K562 (cell line): ENCODE results near the gene PGBD1. TPM values are rescaled to one million over a fixed set of nuclear protein-coding genes. Genes with fewer than 3 reads are reported as not detected.

Experiments used
- ASH1L ChIP-seq: fragments of 450-650 bp; IDR thresholded peaks from 2 replicates; pipeline ENCODE4 v1.6.1; 2018; ENCODE audit warnings: borderline replicate concordance, mild to moderate bottlenecking, low read depth; ENCODE audit not compliant: partially characterized antibody
- CHAMP1 ChIP-seq: fragments of 450-650 bp; IDR thresholded peaks from 2 replicates; pipeline ENCODE4 v1.6.1; 2016; ENCODE audit warnings: mild to moderate bottlenecking
- MEF2A ChIP-seq: IDR thresholded peaks from 2 replicates; pipeline ENCODE4 v1.6.1; 2011; ENCODE audit warnings: low read depth, mild to moderate bottlenecking, low read length, moderate library complexity; ENCODE audit not compliant: control insufficient read depth
- OTX1 ChIP-seq: fragments of 450-650 bp; formaldehyde crosslinking; IDR thresholded peaks from 2 replicates; pipeline ENCODE4 v1.4.0; 2022; ENCODE audit warnings: mild to moderate bottlenecking
- RBFOX2 ChIP-seq: fragments of 200-400 bp; formaldehyde crosslinking; IDR thresholded peaks from 2 replicates; pipeline ENCODE4 v1.6.1; 2017; ENCODE audit warnings: low read depth, mild to moderate bottlenecking, low read length, moderate library complexity
- SIX5 ChIP-seq, 2 experiments: IDR thresholded peaks; 2 replicates each; pipeline ENCODE4 v1.6.1; 2011; ENCODE audit warnings: low read length in 2 of 2, borderline replicate concordance in 1 of 2, low read depth in 1 of 2, mild to moderate bottlenecking in 1 of 2, moderate library complexity in 1 of 2; ENCODE audit not compliant: insufficient read depth in 1 of 2
- TGIF2 ChIP-seq: sonication (generic); formaldehyde crosslinking; IDR thresholded peaks from 2 replicates; pipeline ENCODE4 v1.8.1; 2022; ENCODE audit warnings: mild to moderate bottlenecking, missing genetic modification reagents, moderate library complexity
- ZNF445 ChIP-seq: fragments of 250-450 bp; sonication (Bioruptor Pico); IDR thresholded peaks from 2 replicates; pipeline ENCODE4 v1.4.0; 2020; ENCODE audit warnings: low read depth, mild to moderate bottlenecking, moderate library complexity
- ZNF592 ChIP-seq: fragments of 450-650 bp; IDR thresholded peaks from 2 replicates; pipeline ENCODE4 v1.6.1; 2017; ENCODE audit warnings: antibody characterized with exemption, mild to moderate bottlenecking
- ZNF696 ChIP-seq: fragments of 250-450 bp; sonication (Bioruptor Pico); conservative IDR thresholded peaks from 2 replicates; pipeline ENCODE4 v1.4.0; 2020; ENCODE audit warnings: mild to moderate bottlenecking, moderate library complexity
- polyA plus RNA-seq, 8 experiments: library from polyadenylated mRNA; depleted of rRNA in 4 of 8; stranded (reverse) in 5 of 8; unstranded in 3 of 8; fragments of >200 nt; fragmentation: Nextera tagmentation in 2 of 8; fragmentation: Illumina TruSeq in 1 of 8; extraction: Ambion mirVana in 2 of 8; extraction: Trizol in 1 of 8; gene quantifications; 2 replicates each; pipeline versions ENCODE4 v1.2.1 to v1.2.3, GENCODE V29; 2011 to 2014; ENCODE audit warnings: inconsistent platforms in 1 of 8, missing spikeins in 1 of 8
- total RNA-seq, 7 experiments: library from RNA; depleted of rRNA in 6 of 7; stranded (reverse); fragments of >200 nt in 6 of 7; fragmentation: Illumina TruSeq in 2 of 7; extraction: Trizol in 2 of 7; gene quantifications; 2 replicates each; pipeline versions ENCODE4 v1.2.1 to v1.2.3, GENCODE V29; 2011 to 2021; ENCODE audit warnings: low replicate concordance in 1 of 7
- TF ChIP-seq, protein P1 (sequence below): fragments of 450-650 bp; IDR thresholded peaks from 2 replicates; pipeline ENCODE4 v1.6.1; 2016; ENCODE audit warnings: borderline replicate concordance
- TF ChIP-seq, protein P2 (sequence below): fragments of 450-650 bp; IDR thresholded peaks from 2 replicates; pipeline ENCODE4 v1.7.0; 2016; ENCODE audit warnings: borderline replicate concordance

The PGBD1 gene
- total and polyA plus RNA-seq, 9 of the 15 experiments (the other 6 are each of a cell fraction or from before 2014, with no cell fraction given): 3.3 to 9.0 (median 7.3) TPM

- TF ChIP-seq, protein P1, sequence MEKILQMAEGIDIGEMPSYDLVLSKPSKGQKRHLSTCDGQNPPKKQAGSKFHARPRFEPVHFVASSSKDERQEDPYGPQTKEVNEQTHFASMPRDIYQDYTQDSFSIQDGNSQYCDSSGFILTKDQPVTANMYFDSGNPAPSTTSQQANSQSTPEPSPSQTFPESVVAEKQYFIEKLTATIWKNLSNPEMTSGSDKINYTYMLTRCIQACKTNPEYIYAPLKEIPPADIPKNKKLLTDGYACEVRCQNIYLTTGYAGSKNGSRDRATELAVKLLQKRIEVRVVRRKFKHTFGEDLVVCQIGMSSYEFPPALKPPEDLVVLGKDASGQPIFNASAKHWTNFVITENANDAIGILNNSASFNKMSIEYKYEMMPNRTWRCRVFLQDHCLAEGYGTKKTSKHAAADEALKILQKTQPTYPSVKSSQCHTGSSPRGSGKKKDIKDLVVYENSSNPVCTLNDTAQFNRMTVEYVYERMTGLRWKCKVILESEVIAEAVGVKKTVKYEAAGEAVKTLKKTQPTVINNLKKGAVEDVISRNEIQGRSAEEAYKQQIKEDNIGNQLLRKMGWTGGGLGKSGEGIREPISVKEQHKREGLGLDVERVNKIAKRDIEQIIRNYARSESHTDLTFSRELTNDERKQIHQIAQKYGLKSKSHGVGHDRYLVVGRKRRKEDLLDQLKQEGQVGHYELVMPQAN: peak; percentile 63
- TF ChIP-seq, protein P2, sequence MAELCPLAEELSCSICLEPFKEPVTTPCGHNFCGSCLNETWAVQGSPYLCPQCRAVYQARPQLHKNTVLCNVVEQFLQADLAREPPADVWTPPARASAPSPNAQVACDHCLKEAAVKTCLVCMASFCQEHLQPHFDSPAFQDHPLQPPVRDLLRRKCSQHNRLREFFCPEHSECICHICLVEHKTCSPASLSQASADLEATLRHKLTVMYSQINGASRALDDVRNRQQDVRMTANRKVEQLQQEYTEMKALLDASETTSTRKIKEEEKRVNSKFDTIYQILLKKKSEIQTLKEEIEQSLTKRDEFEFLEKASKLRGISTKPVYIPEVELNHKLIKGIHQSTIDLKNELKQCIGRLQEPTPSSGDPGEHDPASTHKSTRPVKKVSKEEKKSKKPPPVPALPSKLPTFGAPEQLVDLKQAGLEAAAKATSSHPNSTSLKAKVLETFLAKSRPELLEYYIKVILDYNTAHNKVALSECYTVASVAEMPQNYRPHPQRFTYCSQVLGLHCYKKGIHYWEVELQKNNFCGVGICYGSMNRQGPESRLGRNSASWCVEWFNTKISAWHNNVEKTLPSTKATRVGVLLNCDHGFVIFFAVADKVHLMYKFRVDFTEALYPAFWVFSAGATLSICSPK: 0 out of 2 replicates have a peak, but pooled peaks have one; percentile 35
- TF ChIP-seq CHAMP1 (peak; percentile 75), ASH1L (peak; percentile 52), ZNF445 (CRISPR knock-in tag) (no peak), ZNF592 (peak; percentile 34; the same call in 1 of the 2 replicates), RBFOX2 (no peak), MEF2A (peak; percentile 22; the same call in 1 of the 2 replicates), SIX5 (IDR thresholded peaks at IDR 0.05; ENCODE audit: borderline replicate concordance in 1 of 2, insufficient read depth in 1 of 2, low read depth in 1 of 2, low read length in 2 of 2) (peak; percentile 30 to 50; a peak in 2 of 4 replicates), TGIF2 (CRISPR knock-in tag) (no peak), ZNF696 (CRISPR knock-in tag) (no peak), OTX1 (CRISPR knock-in tag) (peak; percentile 86)
Measured at GRCh38 chr6:28252009-28252975, 29.1 kb upstream of the PGBD1 start, which contains the start of gene ZKSCAN4 (continued).
